HepG2 (cell line): ENCODE data around the gene ARF5. TPM values are rescaled to one million over a fixed set of nuclear protein-coding genes. Genes with fewer than 3 reads are reported as not detected.

Experiments
- ATAC-seq: fragments of 200-7000 bp; cut with Tn5 transposase; 3 replicates; pipeline ENCODE4 v1.9.1; 2020; ENCODE audit warnings: mild to moderate bottlenecking, moderate library complexity
- BruUV-seq: library from RNA; stranded (reverse); fragments of 400-500 nt; replicated peaks from 2 replicates; lab custom pipeline; 2021; lab: Mats Ljungman, UMichigan
- CTCF ChIA-PET: fragments of 300-600 bp; formaldehyde crosslinking; extraction: SDS; loops from one replicate; lab custom pipeline; 2021; ENCODE audit warnings: low total read pairs, inconsistent platforms, low intra/inter-chr PET ratio; lab: Yijun Ruan, JAX
- POLR2A ChIA-PET: fragments of 350-600 bp; sonication (Branson Sonifier 250); formaldehyde crosslinking; loops from one replicate; lab custom pipeline; 2020; ENCODE audit warnings: antibody characterized with exemption, inconsistent platforms; lab: Yijun Ruan, JAX
- DNase-seq: peaks from one replicate; pipeline ENCODE4 v3.0.0-alpha.2; 2015; ENCODE audit warnings: low spot score
- FAIRE-seq: peaks from 3 replicates; lab custom pipeline; 2011; peaks lifted over from hg19 to GRCh38; lab: Jason Lieb, UNC
- H2AFZ ChIP-seq: one replicate; pipeline ENCODE4 v1.6.1; 2011; ENCODE audit warnings: low read length, inconsistent platforms
- H3K27ac ChIP-seq: fragments of 300-600 bp; 3 replicates; pipeline ENCODE4 v1.8.0; 2011; ENCODE audit warnings: mixed run types, mild to moderate bottlenecking, mixed read lengths, low read length, inconsistent platforms; ENCODE audit not compliant: insufficient read depth; ENCODE audit errors: extremely low read length
- H3K27me3 ChIP-seq, 2 experiments: fragments of 200-600 bp in 1 of 2; 2 replicates in 1 of 2; 3 replicates in 1 of 2; pipeline versions ENCODE4 v1.6.0 to v1.8.0; 2011; ENCODE audit warnings: low read length in 2 of 2, mild to moderate bottlenecking in 2 of 2, moderate library complexity in 2 of 2, inconsistent platforms in 1 of 2; ENCODE audit not compliant: insufficient read depth in 2 of 2, control insufficient read depth in 1 of 2
- H3K36me3 ChIP-seq, 2 experiments: fragments of 200-600 bp in 1 of 2; replicated peaks in 1 of 2; 2 replicates in 1 of 2; 3 replicates in 1 of 2; pipeline versions ENCODE4 v1.5.1 to v1.8.0; 2011; ENCODE audit warnings: low read length in 2 of 2, inconsistent platforms in 1 of 2; ENCODE audit not compliant: insufficient read depth in 2 of 2, control insufficient read depth in 1 of 2
- H3K4me1 ChIP-seq: 2 replicates; pipeline ENCODE4 v1.5.1; 2012; ENCODE audit warnings: low read length, inconsistent platforms; ENCODE audit not compliant: insufficient read depth
- H3K4me2 ChIP-seq: 2 replicates; pipeline ENCODE4 v1.6.0; 2011; ENCODE audit warnings: low read depth, low read length, inconsistent platforms
- H3K4me3 ChIP-seq, 3 experiments: fragments of 200-600 bp in 1 of 3; sonication (generic), shearing (Covaris generic) in 1 of 3; replicated peaks in 1 of 3; 2 replicates each; pipeline ENCODE4 v1.5.1; 2011 to 2016; ENCODE audit warnings: low read length in 3 of 3, inconsistent platforms in 2 of 3, low read depth in 2 of 3, mild to moderate bottlenecking in 2 of 3, control low read depth in 1 of 3, mixed read lengths in 1 of 3; ENCODE audit not compliant: insufficient read depth in 1 of 3
- H3K79me2 ChIP-seq: one replicate; pipeline ENCODE4 v1.6.1; 2011; ENCODE audit warnings: low read length, inconsistent platforms; ENCODE audit not compliant: insufficient read depth
- H3K9ac ChIP-seq: 2 replicates; pipeline ENCODE4 v1.6.0; 2011; ENCODE audit warnings: mild to moderate bottlenecking, low read depth, low read length, inconsistent platforms; ENCODE audit not compliant: insufficient read depth
- H3K9me3 ChIP-seq: 2 replicates; pipeline ENCODE4 v1.5.1; 2012; ENCODE audit warnings: mild to moderate bottlenecking, low read length
- H4K20me1 ChIP-seq: 2 replicates; pipeline ENCODE4 v1.6.0; 2011; ENCODE audit warnings: inconsistent platforms, mild to moderate bottlenecking, low read length, moderate library complexity; ENCODE audit not compliant: insufficient read depth
- CEBPB ChIP-seq: IDR thresholded peaks from 2 replicates; pipeline ENCODE4 v1.6.1; 2011; ENCODE audit warnings: low read depth, low read length, improper control_type of control experiment, borderline replicate concordance
- GABPB1 ChIP-seq: IDR thresholded peaks from 2 replicates; pipeline ENCODE4 v1.6.1; 2016; ENCODE audit warnings: mild to moderate bottlenecking, missing genetic modification reagents, moderate library complexity, missing compliant biosample characterization
- HINFP ChIP-seq: sonication (generic); formaldehyde crosslinking; IDR thresholded peaks from 2 replicates; pipeline ENCODE4 v1.4.0; 2020; ENCODE audit warnings: low read depth, mild to moderate bottlenecking, missing genetic modification reagents
- KLF12 ChIP-seq: sonication (generic); formaldehyde crosslinking; IDR thresholded peaks from 2 replicates; pipeline ENCODE4 v1.4.0; 2020; ENCODE audit warnings: missing genetic modification reagents, borderline replicate concordance
- MXI1 ChIP-seq: IDR thresholded peaks from 3 replicates; pipeline ENCODE4 v1.6.1; 2012; ENCODE audit warnings: low read depth, low read length, inconsistent platforms, borderline replicate concordance
- POGZ ChIP-seq: sonication (generic); formaldehyde crosslinking; IDR thresholded peaks from 2 replicates; pipeline ENCODE4 v1.4.0; 2020; ENCODE audit warnings: mild to moderate bottlenecking, missing genetic modification reagents
- SRSF1 ChIP-seq: fragments of 200-400 bp; formaldehyde crosslinking; optimal IDR thresholded peaks from 2 replicates; pipeline ENCODE3; 2017; ENCODE audit warnings: mild to moderate bottlenecking, low read depth, low read length, moderate library complexity
- ZNF225 ChIP-seq: sonication (generic); formaldehyde crosslinking; IDR thresholded peaks from 2 replicates; pipeline ENCODE4 v1.4.0; 2020; ENCODE audit warnings: mild to moderate bottlenecking, missing genetic modification reagents
- ZNF264 ChIP-seq: sonication (generic); formaldehyde crosslinking; IDR thresholded peaks from 2 replicates; pipeline ENCODE4 v1.4.0; 2020; ENCODE audit warnings: missing genetic modification reagents
- ZNF572 ChIP-seq: sonication (generic); formaldehyde crosslinking; IDR thresholded peaks from 2 replicates; pipeline ENCODE4 v1.5.1; 2020; ENCODE audit warnings: mild to moderate bottlenecking, missing genetic modification reagents
- ZNF709 ChIP-seq: sonication (generic); formaldehyde crosslinking; IDR thresholded peaks from 2 replicates; pipeline ENCODE4 v1.5.0; 2020; ENCODE audit warnings: mild to moderate bottlenecking, missing genetic modification reagents
- ZSCAN22 ChIP-seq: sonication (generic); formaldehyde crosslinking; IDR thresholded peaks from 2 replicates; pipeline ENCODE4 v1.4.0; 2020; ENCODE audit warnings: mild to moderate bottlenecking, missing genetic modification reagents
- WGBS: methylation state at CpG from one replicate; pipeline ENCODE4 v1.1.6; 2017; ENCODE audit warnings: low lambda C conversion rate; 5-methylcytosine and 5-hydroxymethylcytosine counted together
- in situ Hi-C: cut with HindIII; loops from 2 replicates; pipeline ENCODE4 v1.10.0; 2017; ENCODE audit warnings: low pct_unique_long_range_greater_than_20kb; ENCODE audit not compliant: extremely low pct_ligation_motif_present
- intact Hi-C: fragments of 100-400 bp; cut with micrococcal nuclease; formaldehyde crosslinking; loops from one replicate; pipeline ENCODE4 v1.10.0; 2022; ENCODE audit not compliant: unreplicated experiment
- polyA plus RNA-seq, 8 experiments: library from polyadenylated mRNA; depleted of rRNA in 3 of 8; stranded (reverse) in 7 of 8; unstranded in 1 of 8; fragments of >200 nt; fragmentation: Illumina TruSeq in 4 of 8; extraction: Trizol in 4 of 8; gene quantifications; 2 replicates each; pipeline versions ENCODE4 v1.2.1 to v1.2.3, GENCODE V29; 2011 to 2016; ENCODE audit warnings: low read depth in 4 of 8, missing spikeins in 1 of 8, mixed read lengths in 1 of 8; ENCODE audit not compliant: insufficient read depth in 1 of 8
- total RNA-seq, 5 experiments: library from RNA; depleted of rRNA; stranded (reverse); fragments of >200 nt; fragmentation: Illumina TruSeq; extraction: Trizol; gene quantifications; 2 replicates each; pipeline ENCODE4 v1.2.3, GENCODE V29; 2016; ENCODE audit warnings: low read depth in 1 of 5
- TF ChIP-seq, protein P1 (sequence below): IDR thresholded peaks from 2 replicates; pipeline ENCODE4 v1.6.1; 2012; ENCODE audit warnings: inconsistent platforms
- TF ChIP-seq, protein P2 (sequence below): sonication (generic); formaldehyde crosslinking; IDR thresholded peaks from 2 replicates; pipeline ENCODE4 v1.4.0; 2020; ENCODE audit warnings: missing genetic modification reagents, borderline replicate concordance
- TF ChIP-seq, protein P3 (sequence below): sonication (generic); formaldehyde crosslinking; IDR thresholded peaks from 2 replicates; pipeline ENCODE4 v1.8.1; 2023; ENCODE audit warnings: mild to moderate bottlenecking, missing genetic modification reagents

Gene ARF5
- total and polyA plus RNA-seq, 2 of the 13 experiments (the other 11 are each of a cell fraction or from before 2014, with no cell fraction given) = 109 to 135 TPM

DNA sequence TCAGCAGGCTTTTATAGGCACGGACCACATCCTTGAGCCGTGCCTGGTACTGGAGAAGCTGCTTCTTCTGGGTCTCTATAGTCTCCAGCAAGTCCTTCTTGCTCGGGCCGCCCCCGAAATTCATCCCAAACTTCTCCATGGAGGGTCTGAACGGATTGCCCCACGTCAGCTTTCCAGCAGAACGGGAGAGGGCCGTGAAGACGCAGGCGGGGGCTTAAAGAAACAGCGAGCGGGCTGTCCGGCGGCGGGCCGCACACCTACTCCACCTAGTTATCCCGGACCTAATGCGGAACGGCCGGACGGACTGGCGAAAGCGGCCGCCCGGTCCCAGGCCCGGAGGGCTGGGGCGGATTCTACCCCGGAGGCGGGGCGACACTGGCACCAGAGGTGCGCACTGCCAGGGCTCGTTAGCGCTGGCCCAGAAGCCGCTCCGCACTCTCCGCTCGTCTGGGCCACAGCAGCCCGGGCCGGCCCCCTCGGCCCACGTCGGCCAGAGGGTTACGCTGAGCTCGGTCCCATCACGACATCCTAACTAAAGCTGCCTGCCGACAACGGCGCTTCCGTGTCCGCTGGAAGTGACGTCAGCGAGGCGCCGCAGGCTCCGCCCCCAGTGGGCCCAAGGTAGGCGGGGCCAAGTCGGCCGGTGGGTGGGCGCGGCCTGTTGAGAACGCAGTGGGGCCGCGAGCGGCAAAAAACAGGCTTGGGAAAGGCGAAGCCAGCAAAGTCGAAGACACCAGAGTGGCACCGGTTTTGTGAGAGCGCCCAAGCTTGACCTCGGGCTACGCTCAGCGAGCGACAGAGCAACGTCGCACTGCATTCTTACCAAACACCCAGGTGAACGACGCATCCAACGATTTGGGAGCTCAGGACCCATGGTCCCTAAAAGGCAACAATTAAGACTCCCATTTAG lies 2.9 kb upstream of the ARF5 start, which contains the start of gene GCC1:
TSS of gene GCC1 (minus strand) at position 553 of the 910 bp plus-strand sequence. CDS start at position 139, 414 bp downstream.
- Histone ChIP-seq H3K36me3 (peaks cover 3 to 5% of the 10 kb centered on the region in 2 experiments; a peak in 3 of 5 replicates), H3K9me3 (no peaks in the 10 kb centered on the region), H3K27ac (peak within 1 kb of the TSS; percentile 62), H3K4me1 (peaks cover 75% of the 10 kb centered on the region), H3K4me3 (peak within 1 kb of the TSS; percentile 68 to 86 (median 83)), H4K20me1 (no peaks in the 10 kb centered on the region; the same call in 1 of the 2 replicates), H3K79me2 (peaks cover 13% of the 10 kb centered on the region), H3K4me2 (peak within 1 kb of the TSS; percentile 90), H2AFZ (peak within 1 kb of the TSS; percentile 78), H3K9ac (peak within 1 kb of the TSS; percentile 84), H3K27me3 (no peaks in the 10 kb centered on the region; a peak in 1 of 5 replicates)
- ATAC-seq = peak; percentile 63
- in situ Hi-C loops = no loop called here
- intact Hi-C loops = loop anchor here (10.0 kb wide), 2 partner anchors 70 to 190 kb away; partner anchors contain the start of genes SND1 and ZNF800
- peak; percentile 75 for DNase-seq
- BruUV-seq = TSS peak; percentile 56
- 63% methylated on average over 18 of the region's 78 CpGs for WGBS
- no peak for FAIRE-seq
- CTCF ChIA-PET = no interaction called here
- POLR2A ChIA-PET = no interaction called here
- TF ChIP-seq ZNF572 (CRISPR knock-in tag) (0 out of 2 replicates have a peak, but pooled peaks have one; percentile 71), ZNF264 (no peak), GABPB1 (CRISPR knock-in tag) (peak; percentile 97), MXI1 (no peak), ZNF709 (peak; percentile 55; the same call in 1 of the 2 replicates), HINFP (0 out of 2 replicates have a peak, but pooled peaks have one; percentile 68), KLF12 (CRISPR knock-in tag) (peak; percentile 56; the same call in 1 of the 2 replicates), CEBPB (no peak), ZSCAN22 (CRISPR knock-in tag) (0 out of 2 replicates have a peak, but pooled peaks have one; percentile 23), SRSF1 (peak; percentile 65), ZNF225 (CRISPR knock-in tag) (0 out of 2 replicates have a peak, but pooled peaks have one; percentile 29), POGZ (peak; percentile 91; the same call in 1 of the 2 replicates)
- TF ChIP-seq, protein P1, sequence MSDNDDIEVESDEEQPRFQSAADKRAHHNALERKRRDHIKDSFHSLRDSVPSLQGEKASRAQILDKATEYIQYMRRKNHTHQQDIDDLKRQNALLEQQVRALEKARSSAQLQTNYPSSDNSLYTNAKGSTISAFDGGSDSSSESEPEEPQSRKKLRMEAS = peak; percentile 87
- TF ChIP-seq, protein P2, sequence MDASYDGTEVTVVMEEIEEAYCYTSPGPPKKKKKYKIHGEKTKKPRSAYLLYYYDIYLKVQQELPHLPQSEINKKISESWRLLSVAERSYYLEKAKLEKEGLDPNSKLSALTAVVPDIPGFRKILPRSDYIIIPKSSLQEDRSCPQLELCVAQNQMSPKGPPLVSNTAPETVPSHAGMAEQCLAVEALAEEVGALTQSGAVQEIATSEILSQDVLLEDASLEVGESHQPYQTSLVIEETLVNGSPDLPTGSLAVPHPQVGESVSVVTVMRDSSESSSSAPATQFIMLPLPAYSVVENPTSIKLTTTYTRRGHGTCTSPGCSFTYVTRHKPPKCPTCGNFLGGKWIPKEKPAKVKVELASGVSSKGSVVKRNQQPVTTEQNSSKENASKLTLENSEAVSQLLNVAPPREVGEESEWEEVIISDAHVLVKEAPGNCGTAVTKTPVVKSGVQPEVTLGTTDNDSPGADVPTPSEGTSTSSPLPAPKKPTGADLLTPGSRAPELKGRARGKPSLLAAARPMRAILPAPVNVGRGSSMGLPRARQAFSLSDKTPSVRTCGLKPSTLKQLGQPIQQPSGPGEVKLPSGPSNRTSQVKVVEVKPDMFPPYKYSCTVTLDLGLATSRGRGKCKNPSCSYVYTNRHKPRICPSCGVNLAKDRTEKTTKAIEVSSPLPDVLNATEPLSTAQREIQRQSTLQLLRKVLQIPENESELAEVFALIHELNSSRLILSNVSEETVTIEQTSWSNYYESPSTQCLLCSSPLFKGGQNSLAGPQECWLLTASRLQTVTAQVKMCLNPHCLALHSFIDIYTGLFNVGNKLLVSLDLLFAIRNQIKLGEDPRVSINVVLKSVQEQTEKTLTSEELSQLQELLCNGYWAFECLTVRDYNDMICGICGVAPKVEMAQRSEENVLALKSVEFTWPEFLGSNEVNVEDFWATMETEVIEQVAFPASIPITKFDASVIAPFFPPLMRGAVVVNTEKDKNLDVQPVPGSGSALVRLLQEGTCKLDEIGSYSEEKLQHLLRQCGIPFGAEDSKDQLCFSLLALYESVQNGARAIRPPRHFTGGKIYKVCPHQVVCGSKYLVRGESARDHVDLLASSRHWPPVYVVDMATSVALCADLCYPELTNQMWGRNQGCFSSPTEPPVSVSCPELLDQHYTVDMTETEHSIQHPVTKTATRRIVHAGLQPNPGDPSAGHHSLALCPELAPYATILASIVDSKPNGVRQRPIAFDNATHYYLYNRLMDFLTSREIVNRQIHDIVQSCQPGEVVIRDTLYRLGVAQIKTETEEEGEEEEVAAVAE = peak; percentile 26; the same call in 1 of the 2 replicates
- TF ChIP-seq, protein P3, sequence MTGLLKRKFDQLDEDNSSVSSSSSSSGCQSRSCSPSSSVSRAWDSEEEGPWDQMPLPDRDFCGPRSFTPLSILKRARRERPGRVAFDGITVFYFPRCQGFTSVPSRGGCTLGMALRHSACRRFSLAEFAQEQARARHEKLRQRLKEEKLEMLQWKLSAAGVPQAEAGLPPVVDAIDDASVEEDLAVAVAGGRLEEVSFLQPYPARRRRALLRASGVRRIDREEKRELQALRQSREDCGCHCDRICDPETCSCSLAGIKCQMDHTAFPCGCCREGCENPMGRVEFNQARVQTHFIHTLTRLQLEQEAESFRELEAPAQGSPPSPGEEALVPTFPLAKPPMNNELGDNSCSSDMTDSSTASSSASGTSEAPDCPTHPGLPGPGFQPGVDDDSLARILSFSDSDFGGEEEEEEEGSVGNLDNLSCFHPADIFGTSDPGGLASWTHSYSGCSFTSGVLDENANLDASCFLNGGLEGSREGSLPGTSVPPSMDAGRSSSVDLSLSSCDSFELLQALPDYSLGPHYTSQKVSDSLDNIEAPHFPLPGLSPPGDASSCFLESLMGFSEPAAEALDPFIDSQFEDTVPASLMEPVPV (CRISPR knock-in tag) = peak; percentile 53; the same call in 1 of the 2 replicates
